Left ventricle myocardium superior (tissue), 1 donor: ENCODE results near the gene MYH16. TPM values are rescaled to one million over a fixed set of nuclear protein-coding genes. Genes with fewer than 3 reads are reported as not detected.
"Not testable (repeated sequence)": the region's sequence is repeated elsewhere in the genome, so short reads cannot be mapped to it uniquely, and the experiment has no call there.

ENCODE experiments used
- ATAC-seq: fragments of 200-7000 bp; cut with Tn5 transposase; one replicate; pipeline ENCODE4 v1.9.1; 2020; ENCODE audit warnings: mild to moderate bottlenecking, moderate library complexity
- DNase-seq: peaks from one replicate; pipeline ENCODE4 v3.0.0-alpha.2; 2020
- intact Hi-C: fragments of 100-400 bp; cut with micrococcal nuclease; formaldehyde crosslinking; loops from one replicate; pipeline ENCODE4 v1.11.0; 2022
- total RNA-seq: library from RNA; stranded (reverse); fragmentation: NEBNext Ultra II Directional; extraction: Animal tissue kit (Norgen Biotek cat#: 25700); gene quantifications from one replicate; pipeline ENCODE4 v1.2.1, GENCODE V29; 2021
- donor health status: DM: no; HTN: yes; CAD: no; lungs with severe emphysema.

MYH16 gene
- total RNA-seq, 1 donor from 2014 or later = not detected

DNA sequence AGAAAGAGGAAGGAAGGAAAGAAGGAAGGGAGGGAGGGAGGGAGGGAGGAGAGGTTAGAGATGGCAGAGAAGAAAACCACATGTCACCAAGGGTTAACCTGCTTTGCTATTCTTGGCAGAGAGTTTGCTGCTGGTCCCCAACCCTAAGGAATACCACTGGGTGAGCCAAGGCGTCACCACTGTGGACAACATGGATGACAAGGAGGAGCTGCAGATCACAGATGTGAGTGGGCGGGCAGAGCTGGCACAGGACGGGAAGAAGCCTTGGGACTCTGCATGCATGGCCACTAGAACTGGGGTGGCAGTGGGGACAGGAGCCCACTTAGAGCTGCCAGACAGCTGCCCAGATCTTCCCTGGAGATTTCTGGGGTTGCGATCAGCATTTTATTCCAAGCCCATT is 17.2 kb upstream of the MYH16 start:
- DNase-seq (no peak), ATAC-seq (no peak)
- intact Hi-C loops = no loop called here

DNA sequence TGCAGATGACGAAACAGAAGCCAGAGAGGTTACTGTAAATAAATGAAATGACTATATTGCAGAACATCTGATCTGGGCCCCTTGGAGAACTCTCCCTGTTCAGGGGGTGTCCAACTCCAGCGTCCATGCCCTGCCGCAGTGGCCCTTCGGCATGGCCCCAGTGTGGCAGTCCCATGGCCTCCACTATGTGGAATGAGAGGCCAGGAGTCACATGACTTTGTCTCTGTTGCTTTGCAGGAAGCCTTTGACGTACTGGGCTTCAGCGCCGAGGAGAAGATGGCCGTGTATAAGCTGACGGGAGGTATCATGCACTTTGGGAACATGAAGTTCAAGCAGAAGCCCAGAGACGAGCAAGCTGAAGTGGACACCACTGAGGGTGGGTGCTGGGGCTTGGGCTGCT is 15.6 kb upstream of the MYH16 start:
- no peak for DNase-seq

DNA sequence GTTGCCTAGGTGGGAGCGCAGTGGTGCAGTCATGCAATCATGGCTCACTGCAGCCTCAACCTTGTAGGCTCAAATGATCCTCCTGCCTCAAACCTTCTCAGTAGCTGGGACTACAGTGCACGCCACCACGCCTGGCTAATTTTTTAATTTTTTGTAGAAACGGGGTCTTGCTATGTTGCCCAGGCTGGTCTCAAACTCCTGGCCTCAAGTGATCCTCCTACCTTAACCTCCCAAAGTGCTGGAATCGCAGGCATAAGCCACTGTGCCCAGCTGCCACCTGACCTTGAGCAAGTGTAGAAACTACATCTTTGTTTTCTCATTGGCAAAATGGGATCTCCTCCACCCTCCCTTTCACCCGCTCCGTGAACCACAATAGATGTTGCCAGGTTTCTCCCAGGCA is 15.0 kb upstream of the MYH16 start:
- DNase-seq (no peak), ATAC-seq (no peak)
- intact Hi-C loops = no loop called here

More for the DNA sequence above, 15.6 kb upstream of the MYH16 start:
- intact Hi-C loops = no loop called here
- no peak for ATAC-seq

GRCh38 chr7:99258501-99258900 is 14.1 kb upstream of the MYH16 start:
- DNase-seq = no peak
- no peak for ATAC-seq
- intact Hi-C loops = no loop called here

GRCh38 chr7:99260395-99260794 is 12.2 kb upstream of the MYH16 start:
- intact Hi-C loops = no loop called here
- no peak for DNase-seq
- no peak for ATAC-seq

DNA sequence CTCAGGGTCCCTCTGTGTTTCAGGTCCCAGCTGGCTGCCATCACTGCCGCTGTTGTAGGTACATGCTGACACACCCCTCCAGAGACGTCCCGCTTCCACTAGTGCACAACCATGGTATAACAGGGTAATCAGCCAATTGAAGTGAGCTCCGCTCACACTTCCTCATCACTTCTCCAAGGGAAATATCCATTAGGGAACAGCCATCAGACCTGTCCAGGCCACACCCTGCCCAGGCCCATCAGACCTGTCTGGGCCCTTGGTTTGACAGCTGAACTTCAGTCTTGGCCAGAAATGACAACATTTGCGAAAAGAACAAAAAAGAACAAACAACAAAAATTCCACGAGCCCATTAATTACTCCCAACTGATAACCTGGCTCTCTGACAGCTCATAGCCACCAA is 11.0 kb upstream of the MYH16 start:
- intact Hi-C loops = no loop called here

DNA sequence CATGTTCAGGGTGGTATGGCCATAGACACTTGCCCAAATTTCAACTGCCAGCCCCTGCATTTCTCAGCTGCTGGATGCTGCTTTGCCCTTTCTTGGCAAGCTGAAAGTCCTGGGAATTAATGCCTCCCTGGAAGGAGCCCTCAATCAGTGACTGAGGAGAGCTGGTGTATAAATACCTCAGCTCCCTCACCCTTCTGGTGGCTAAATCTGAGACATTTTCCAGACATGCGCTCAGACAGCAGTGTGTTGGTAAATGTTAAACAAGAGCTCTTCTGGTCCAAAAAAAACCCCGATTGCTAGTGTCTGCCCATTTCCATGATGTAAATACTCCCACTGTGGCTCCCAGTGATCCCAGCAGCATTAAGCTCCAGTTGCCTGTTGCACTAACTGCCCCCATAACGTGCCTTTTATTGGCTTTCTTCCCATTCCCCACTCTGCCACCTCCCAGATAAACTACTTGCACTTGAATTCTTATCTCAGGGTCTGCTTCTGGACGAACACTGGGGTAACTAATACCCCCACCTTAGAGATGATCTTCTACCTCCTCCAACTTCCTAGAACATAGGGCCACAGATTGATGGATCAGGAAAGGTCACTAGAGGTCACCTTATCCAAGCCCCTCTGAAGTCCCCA is 6.7 kb upstream of the MYH16 start:
- intact Hi-C loops = no loop called here
- ATAC-seq = no peak
- no peak for DNase-seq

More for the DNA sequence above, 11.0 kb upstream of the MYH16 start:
- no peak for DNase-seq
- ATAC-seq = no peak

DNA sequence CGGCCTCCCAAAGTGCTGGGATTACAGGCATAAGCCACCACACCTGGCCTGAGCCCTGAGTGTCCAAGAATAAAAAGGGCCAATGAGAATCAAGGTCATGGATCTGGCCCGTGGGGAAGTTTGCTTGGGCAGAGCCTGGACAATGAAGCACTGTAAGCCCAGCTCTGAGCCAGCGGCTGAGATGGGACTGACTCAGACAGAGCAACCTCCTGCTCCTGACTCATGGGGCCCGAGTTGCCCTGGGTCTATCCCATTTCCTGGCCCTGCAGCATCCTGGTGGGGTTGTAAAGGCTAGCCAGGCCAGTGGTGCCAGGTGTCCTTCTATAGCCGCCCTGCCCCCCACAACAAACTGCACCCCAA is 5.2 kb upstream of the MYH16 start:
- no peak for ATAC-seq

GRCh38 chr7:99267841-99268576 is 4.6 kb upstream of the MYH16 start:
- intact Hi-C loops = no loop called here
- DNase-seq = no peak
- no peak for ATAC-seq

More for the DNA sequence above, 5.2 kb upstream of the MYH16 start:
- no peak for DNase-seq
- intact Hi-C loops = no loop called here

DNA sequence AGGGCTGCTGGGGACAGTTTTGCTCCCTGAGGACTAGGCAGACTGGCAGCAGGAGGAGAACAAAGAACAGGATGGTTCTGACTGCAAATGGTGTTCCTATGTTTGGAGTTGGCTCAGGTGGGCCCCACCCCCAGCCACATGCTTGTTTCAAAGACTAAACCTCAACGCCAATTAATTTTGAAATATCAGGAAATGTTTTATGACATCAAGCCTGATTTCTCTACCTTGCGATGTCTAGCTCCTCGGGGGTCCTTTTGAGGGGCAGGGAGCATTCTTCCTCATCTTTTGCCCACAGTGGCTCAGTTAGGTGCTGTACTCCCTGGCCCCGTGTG is 4.1 kb upstream of the MYH16 start:
- DNase-seq = no peak

DNA sequence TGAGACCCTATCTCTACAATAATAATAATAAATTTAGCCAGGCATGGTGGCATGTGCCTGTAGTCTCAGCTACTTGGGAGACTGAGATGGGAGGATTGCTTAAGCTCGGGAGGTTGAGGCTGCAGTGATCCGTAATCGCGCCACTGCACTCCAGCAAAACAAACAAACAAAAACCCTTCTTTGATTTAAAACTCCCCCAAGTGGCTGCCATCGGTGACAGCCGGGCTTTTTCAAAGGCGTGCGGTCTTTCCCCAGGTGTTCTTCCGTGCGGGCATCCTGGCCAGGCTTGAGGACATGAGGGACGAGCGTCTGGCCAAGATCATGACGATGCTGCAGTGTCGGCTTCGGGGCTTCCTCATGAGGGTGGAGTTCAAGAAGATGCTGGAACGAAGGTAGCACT is 1.9 kb upstream of the MYH16 start:
- intact Hi-C loops = no loop called here
- ATAC-seq (no peak), DNase-seq (no peak)

More for the DNA sequence above, 4.1 kb upstream of the MYH16 start:
- intact Hi-C loops = no loop called here
- ATAC-seq = no peak

GRCh38 chr7:99273561-99273960 is 922 bp downstream of the MYH16 start:
- intact Hi-C loops, ATAC-seq, DNase-seq: not testable (repeated sequence)

- ATAC-seq, DNase-seq, intact Hi-C loops: not testable (repeated sequence)
These were observed 2.3 kb downstream of the MYH16 start for GRCh38 chr7:99274908-99275307.

- DNase-seq (no peak), ATAC-seq (no peak)
- intact Hi-C loops = no loop called here
These were observed 2.9 kb downstream of the MYH16 start for GRCh38 chr7:99275496-99275895.

- no peak for ATAC-seq
- no peak for DNase-seq
- intact Hi-C loops = no loop called here
These were observed 5.5 kb downstream of the MYH16 start for GRCh38 chr7:99278180-99278579.

GRCh38 chr7:99284165-99284564 is 11.5 kb downstream of the MYH16 start:
- intact Hi-C loops, ATAC-seq, DNase-seq: not testable (repeated sequence)

GRCh38 chr7:99287779-99288534 is 15.3 kb downstream of the MYH16 start:
- no peak for DNase-seq
- intact Hi-C loops = no loop called here
- no peak for ATAC-seq

GRCh38 chr7:99289185-99289584 is 16.5 kb downstream of the MYH16 start:
- intact Hi-C loops = no loop called here
- ATAC-seq (no peak), DNase-seq (no peak)

DNA sequence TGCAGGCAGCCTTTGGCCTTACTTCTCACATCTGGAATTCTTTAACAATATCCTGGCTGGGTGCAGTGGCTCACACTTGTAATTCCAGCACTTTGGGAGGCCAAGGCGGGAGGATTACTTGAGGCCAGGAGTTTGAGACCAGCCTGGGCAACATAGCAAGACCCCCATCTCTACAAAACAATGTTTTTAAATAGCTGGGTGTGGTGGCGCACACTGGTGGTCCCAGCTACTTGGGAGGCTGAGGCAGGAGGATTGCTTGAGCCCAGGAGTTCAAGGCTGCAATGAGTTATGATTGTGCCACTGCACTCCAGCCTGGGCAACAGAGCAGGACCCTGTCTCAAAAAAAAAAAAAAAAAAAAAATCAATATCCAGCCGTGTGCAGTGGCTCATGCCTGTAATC is 17.5 kb downstream of the MYH16 start:
- DNase-seq, ATAC-seq, intact Hi-C loops: not testable (repeated sequence)

DNA sequence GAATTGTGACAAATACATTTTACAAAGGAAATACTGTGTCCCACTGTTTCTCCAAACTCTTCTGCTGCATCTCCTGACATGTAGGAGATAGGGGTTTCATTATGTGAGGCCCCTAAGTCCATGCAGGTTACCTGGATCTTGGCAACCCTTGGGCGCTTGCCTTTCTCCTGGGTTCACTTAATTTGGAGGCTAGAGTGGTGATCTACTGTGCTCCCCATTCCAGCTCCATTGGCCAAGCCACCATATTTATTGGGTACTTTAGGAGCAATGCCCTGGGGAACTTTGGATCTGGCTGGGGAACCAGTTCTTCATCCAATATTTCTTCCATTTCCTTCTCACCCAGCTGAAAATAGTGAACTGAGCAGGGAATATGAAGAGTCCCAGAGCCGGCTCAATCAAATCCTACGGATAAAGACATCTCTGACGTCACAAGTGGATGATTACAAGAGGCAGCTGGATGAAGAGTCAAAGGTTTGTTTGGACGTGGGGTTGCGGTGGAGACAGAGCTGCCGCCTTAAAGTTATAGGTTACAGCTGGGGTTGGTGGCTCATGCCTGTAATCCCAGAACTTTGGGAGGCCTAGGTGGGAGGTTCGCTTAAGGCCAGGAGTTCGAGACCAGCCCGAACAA is 18.5 kb downstream of the MYH16 start:
- intact Hi-C loops = no loop called here
- ATAC-seq = no peak
- no peak for DNase-seq
